GM12892 (cell line): ENCODE measurements around the gene SERTAD1.

Source experiments
- POLR2A ChIP-seq: IDR thresholded peaks from 2 replicates; pipeline ENCODE4 v1.6.1; 2011; ENCODE audit warnings: low read depth, low read length, control low read depth
- POLR2AphosphoS5 ChIP-seq: IDR thresholded peaks from 2 replicates; pipeline ENCODE4 v1.6.1; 2011; ENCODE audit warnings: low read depth, low read length, control low read depth
- TAF1 ChIP-seq: IDR thresholded peaks from 2 replicates; pipeline ENCODE4 v1.6.1; 2011; ENCODE audit warnings: low read depth, mild to moderate bottlenecking, control low read depth, low read length, borderline replicate concordance

GRCh38 chr19:40465557-40466218 is 39.9 kb upstream of the SERTAD1 start, which contains the start of gene BLVRB:
- peak; percentile 49; the same call in 1 of the 2 replicates for TF ChIP-seq POLR2AphosphoS5
- 0 out of 2 replicates have a peak, but pooled peaks have one; percentile 23 for TF ChIP-seq TAF1
- TF ChIP-seq POLR2A, result peak; percentile 68; the same call in 1 of the 2 replicates
